GM21717 (cell line): Measurements from ENCODE around the gene ST8SIA6.

Experiments
- ATAC-seq: cut with Tn5 transposase; IDR thresholded peaks from one replicate; pipeline ENCODE4 v1.9.1; 2021; ENCODE audit warnings: mild to moderate bottlenecking, moderate library complexity; ENCODE audit not compliant: unreplicated experiment

Gene ST8SIA6

GRCh38 chr10:17273403-17273802 lies 181.0 kb downstream of the ST8SIA6 start:
- no peak for ATAC-seq

- no peak for ATAC-seq
Measured at GRCh38 chr10:17272648-17273047, 181.7 kb downstream of the ST8SIA6 start.
